Breast epithelium (tissue), 4 donors: ENCODE data around the gene EME2. TPM values are rescaled to one million over a fixed set of nuclear protein-coding genes. Genes with fewer than 3 reads are reported as not detected.

ENCODE experiments used
- DNase-seq, 2 donors: peaks; one replicate each; pipeline ENCODE4 v3.0.0-alpha.2; 2019; ENCODE audit warnings: low spot score in 2 of 2
- H3K27ac ChIP-seq, 2 donors: fragments of 200-600 bp; sonication (generic) in 1 of 2; one replicate each; pipeline ENCODE4 v1.5.1; 2016 to 2019; ENCODE audit warnings: mild to moderate bottlenecking in 1 of 2
- H3K27me3 ChIP-seq, 2 donors: fragments of 200-600 bp; sonication (generic) in 1 of 2; one replicate each; pipeline versions ENCODE4 v1.5.1 to v1.6.0; 2017 to 2019; ENCODE audit warnings: control low read depth in 1 of 2, mild to moderate bottlenecking in 1 of 2
- H3K36me3 ChIP-seq: fragments of 200-600 bp; one replicate; pipeline ENCODE4 v1.5.1; 2019
- H3K4me1 ChIP-seq, 2 donors: fragments of 200-600 bp; sonication (generic); one replicate each; pipeline ENCODE4 v1.5.1; 2016 to 2019; ENCODE audit warnings: control low read depth in 1 of 2
- H3K4me3 ChIP-seq, 3 donors: fragments of 200-600 bp; sonication (generic); 1 replicate in 2 of 3; 2 replicates in 1 of 3; pipeline ENCODE4 v1.5.1; 2016 to 2019; ENCODE audit warnings: mild to moderate bottlenecking in 3 of 3, moderate library complexity in 2 of 3
- H3K9me3 ChIP-seq, 2 donors: fragments of 200-600 bp; sonication (generic) in 1 of 2; one replicate each; pipeline ENCODE4 v1.5.1; 2016 to 2019; ENCODE audit warnings: control low read depth in 1 of 2
- POLR2A ChIP-seq: fragments of 450-650 bp; IDR thresholded peaks from one replicate; pipeline ENCODE4 v1.6.1; 2016; ENCODE audit warnings: antibody characterized with exemption, mild to moderate bottlenecking, moderate library complexity
- POLR2AphosphoS5 ChIP-seq, 3 donors: sonication (generic); formaldehyde crosslinking; IDR thresholded peaks; one replicate each; pipeline ENCODE4 v1.6.1; 2017; ENCODE audit warnings: antibody characterized with exemption in 3 of 3
- intact Hi-C: fragments of 100-400 bp; cut with DNase I; formaldehyde crosslinking; loops from one replicate; pipeline ENCODE4 v1.15.1; 2023; ENCODE audit warnings: low total_unique reads
- total RNA-seq, 3 donors: library from RNA; depleted of rRNA; stranded (reverse); fragments of >200 nt; gene quantifications; one replicate each; pipeline ENCODE4 v1.1.0, GENCODE V29; 2016
- TF ChIP-seq, protein P1 (sequence below), 3 donors: fragments of 450-650 bp; IDR thresholded peaks; one replicate each; pipeline ENCODE4 v1.5.1; 2016 to 2017; ENCODE audit warnings: antibody characterized with exemption in 3 of 3, mild to moderate bottlenecking in 3 of 3, moderate library complexity in 3 of 3

Gene EME2
- total RNA-seq, 3 donors from 2014 or later = 4.6 to 17.4 (median 14.0) TPM

DNA sequence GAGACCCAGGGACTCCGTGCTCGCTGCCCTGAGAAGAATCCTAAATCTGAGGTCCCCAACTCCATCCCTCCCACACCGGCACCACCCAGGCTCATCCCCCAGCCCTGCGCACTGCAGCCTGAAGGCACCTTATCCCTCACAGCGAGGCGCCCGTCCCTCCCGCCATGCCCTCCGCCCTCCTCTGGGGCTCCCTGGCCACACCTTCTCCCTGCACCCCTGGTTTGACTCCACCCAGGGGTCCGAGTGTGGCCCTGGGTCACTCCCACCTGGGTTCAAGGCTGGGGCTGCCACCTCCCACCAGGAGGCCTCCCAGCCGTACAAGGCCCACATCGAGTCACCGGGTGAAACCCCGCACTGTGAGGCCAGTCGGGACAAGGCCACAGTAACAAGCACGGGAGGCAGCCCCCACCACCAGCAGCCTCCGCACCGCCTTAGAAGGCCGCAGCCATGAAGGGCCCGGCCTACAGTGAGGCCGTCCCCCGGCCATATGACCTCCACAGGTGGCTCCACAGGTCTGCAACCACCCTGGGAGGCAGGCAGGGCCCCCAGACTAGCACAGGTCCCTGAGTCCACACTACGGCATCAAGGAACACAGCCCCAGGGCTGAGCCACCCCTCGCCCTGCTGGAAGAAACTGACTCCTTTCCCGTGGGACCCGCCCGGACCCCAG, 45.7 kb downstream of the EME2 start:
- DNase-seq = no peak
- TF ChIP-seq, protein P1, sequence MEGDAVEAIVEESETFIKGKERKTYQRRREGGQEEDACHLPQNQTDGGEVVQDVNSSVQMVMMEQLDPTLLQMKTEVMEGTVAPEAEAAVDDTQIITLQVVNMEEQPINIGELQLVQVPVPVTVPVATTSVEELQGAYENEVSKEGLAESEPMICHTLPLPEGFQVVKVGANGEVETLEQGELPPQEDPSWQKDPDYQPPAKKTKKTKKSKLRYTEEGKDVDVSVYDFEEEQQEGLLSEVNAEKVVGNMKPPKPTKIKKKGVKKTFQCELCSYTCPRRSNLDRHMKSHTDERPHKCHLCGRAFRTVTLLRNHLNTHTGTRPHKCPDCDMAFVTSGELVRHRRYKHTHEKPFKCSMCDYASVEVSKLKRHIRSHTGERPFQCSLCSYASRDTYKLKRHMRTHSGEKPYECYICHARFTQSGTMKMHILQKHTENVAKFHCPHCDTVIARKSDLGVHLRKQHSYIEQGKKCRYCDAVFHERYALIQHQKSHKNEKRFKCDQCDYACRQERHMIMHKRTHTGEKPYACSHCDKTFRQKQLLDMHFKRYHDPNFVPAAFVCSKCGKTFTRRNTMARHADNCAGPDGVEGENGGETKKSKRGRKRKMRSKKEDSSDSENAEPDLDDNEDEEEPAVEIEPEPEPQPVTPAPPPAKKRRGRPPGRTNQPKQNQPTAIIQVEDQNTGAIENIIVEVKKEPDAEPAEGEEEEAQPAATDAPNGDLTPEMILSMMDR (IDR thresholded peaks at IDR 0.05) = no peak
- TF ChIP-seq POLR2A = no peak
- TF ChIP-seq POLR2AphosphoS5 (IDR thresholded peaks at IDR 0.05) = no peak
- Histone ChIP-seq H3K36me3 (peaks cover 15% of the 10 kb centered on the region), H3K27me3 (no peaks in the 10 kb centered on the region), H3K27ac (no peak overlapping the region), H3K4me3 (no peak overlapping the region), H3K4me1 (no peaks in the 10 kb centered on the region), H3K9me3 (no peaks in the 10 kb centered on the region)
- intact Hi-C loops = no loop called here

DNA sequence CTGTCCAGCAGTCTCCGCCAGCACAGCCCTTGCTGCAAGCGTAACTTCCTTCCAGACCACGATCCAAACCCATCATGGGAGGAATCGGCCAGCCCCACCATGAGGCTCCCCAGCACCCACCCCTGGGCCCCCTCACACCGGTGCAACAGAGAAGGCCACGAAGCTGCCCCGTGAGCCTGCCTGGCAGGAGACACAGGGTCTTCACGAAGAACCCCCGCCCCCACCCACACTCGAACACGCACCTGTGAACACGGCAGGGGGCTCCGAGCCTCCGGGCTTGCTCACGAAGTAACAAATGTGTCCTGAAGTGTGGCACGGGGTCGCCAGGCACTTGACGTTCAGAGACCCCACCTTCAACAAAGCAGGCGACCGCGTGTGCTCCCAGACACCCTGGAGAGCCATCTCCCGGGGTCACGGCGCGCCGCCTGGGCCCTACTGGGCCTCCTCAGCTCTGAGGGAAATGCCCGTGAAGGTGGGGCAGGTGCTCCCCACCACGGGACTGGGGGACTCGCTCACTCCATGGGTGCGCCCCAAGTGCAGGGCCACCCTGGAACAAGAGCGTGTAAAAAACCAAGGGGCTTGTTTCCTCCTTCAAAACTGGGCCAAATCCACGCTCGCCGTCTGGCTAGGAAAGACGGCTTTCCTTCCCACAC, 46.4 kb downstream of the EME2 start:
- Histone ChIP-seq H3K9me3 (no peaks in the 10 kb centered on the region), H3K4me3 (no peak overlapping the region), H3K27ac (no peak overlapping the region), H3K36me3 (peaks cover 15% of the 10 kb centered on the region), H3K4me1 (no peaks in the 10 kb centered on the region), H3K27me3 (no peaks in the 10 kb centered on the region)
- intact Hi-C loops = no loop called here
- DNase-seq = no peak
- TF ChIP-seq POLR2A (no peak), POLR2AphosphoS5 (IDR thresholded peaks at IDR 0.05) (no peak)
- TF ChIP-seq, protein P1 (IDR thresholded peaks at IDR 0.05) = no peak

DNA sequence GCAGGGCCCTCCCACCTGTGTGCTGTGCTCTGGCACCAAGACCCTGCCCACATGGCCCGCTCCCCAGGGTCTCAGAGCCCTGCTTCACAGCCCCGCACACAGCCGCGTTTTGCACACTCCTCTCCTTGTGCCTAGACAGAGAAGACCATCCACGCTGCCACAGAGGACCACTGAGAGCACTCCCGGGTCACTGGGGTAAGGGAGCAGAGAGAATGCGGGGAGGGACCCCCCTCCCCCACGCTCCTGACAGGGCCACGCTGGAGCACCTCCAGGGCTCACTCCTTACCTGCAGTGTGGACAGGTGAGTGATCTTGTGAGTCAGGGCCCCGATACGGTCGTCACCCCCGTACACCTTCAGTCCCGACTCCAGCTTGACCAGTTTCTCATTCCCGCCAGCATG, 47.0 kb downstream of the EME2 start:
- H3K9me3 ChIP-seq = no peaks in the 10 kb centered on the region
- no peak for DNase-seq
- no peaks in the 10 kb centered on the region for H3K27me3 ChIP-seq
- no peaks in the 10 kb centered on the region for H3K4me1 ChIP-seq
- intact Hi-C loops = no loop called here
- H3K27ac ChIP-seq = no peak overlapping the region
- no peak overlapping the region for H3K4me3 ChIP-seq
- TF ChIP-seq, protein P1 (IDR thresholded peaks at IDR 0.05) = no peak
- TF ChIP-seq POLR2A (no peak), POLR2AphosphoS5 (IDR thresholded peaks at IDR 0.05) (no peak)
- H3K36me3 ChIP-seq = peaks cover 15% of the 10 kb centered on the region

DNA sequence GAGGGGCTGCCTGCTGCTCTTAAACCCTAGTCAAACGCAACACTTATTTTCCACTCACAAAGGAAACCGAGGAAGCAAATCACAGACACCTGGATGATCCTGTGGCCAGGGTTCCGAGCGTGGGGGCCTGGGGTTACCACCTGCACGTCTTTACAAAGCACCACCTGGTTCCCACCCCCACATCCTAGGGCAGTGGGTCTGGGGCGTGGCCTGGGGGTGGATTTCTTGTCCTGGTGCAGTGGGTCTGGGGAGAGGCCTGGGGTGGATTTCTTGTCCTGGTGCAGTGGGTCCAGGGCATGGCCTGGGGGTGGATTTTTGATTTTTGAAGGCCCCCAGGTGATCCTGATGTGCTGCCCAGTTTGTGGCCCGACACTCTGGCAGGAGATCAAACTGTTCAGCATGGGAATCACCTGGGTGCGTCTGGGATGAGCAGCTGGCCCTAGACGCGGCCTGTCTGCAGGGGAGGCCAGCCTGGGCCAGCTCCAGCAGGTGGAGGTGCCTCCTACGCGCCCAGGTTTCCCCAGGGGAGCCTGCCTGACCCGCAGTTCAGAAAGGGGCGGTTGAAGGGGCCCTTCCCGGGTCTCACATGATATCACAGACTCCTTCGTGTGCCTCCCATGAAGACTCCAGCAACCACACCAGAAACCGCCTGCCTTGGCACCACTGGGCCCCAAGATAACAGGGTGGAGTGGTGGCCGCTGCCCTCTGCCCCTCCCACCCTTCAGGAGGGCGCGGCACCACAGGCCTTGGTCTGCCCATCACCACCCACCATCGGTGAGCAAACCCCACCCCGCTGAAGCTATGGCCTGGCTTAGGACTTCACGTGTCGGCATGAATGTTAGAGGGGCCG, 47.7 kb downstream of the EME2 start:
- peaks cover 0 to 3% of the 10 kb centered on the region in 2 donors for H3K4me1 ChIP-seq
- no peak overlapping the region for H3K27ac ChIP-seq
- TF ChIP-seq POLR2A (no peak), POLR2AphosphoS5 (IDR thresholded peaks at IDR 0.05) (no peak)
- TF ChIP-seq, protein P1 (IDR thresholded peaks at IDR 0.05) = no peak
- H3K36me3 ChIP-seq = peaks cover 15% of the 10 kb centered on the region
- no peaks in the 10 kb centered on the region for H3K27me3 ChIP-seq
- intact Hi-C loops = no loop called here
- no peak for DNase-seq
- no peaks in the 10 kb centered on the region for H3K9me3 ChIP-seq
- H3K4me3 ChIP-seq = no peak overlapping the region

DNA sequence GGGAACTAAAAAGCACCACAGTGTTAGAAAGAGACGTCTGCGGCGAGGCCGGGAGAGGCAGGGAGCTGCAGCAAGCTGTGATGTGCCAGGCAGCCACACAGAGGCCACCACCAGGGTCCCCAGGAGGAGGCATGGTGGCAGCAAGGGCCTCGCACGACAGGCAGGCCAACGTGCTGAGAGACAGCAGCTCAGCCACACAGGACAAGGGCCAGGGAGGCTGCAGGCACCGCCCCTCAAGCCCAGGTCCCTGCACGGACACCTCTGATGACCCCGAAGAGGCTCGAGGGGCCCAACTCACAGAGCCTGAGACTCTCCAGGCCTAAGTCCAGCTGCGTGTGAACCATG, 48.3 kb downstream of the EME2 start:
- peaks cover 15% of the 10 kb centered on the region for H3K36me3 ChIP-seq
- no peaks in the 10 kb centered on the region for H3K27me3 ChIP-seq
- intact Hi-C loops = no loop called here
- DNase-seq = no peak
- TF ChIP-seq, protein P1 (IDR thresholded peaks at IDR 0.05) = no peak
- no peak for TF ChIP-seq POLR2A
- no peak for TF ChIP-seq POLR2AphosphoS5 (IDR thresholded peaks at IDR 0.05)
- peaks cover 0 to 9% of the 10 kb centered on the region in 2 donors for H3K4me1 ChIP-seq
- no peak overlapping the region for H3K4me3 ChIP-seq
- H3K27ac ChIP-seq = no peak overlapping the region
- no peaks in the 10 kb centered on the region for H3K9me3 ChIP-seq
